Measurements from ENCODE around the gene KCNJ4. TPM values are rescaled to one million over a fixed set of nuclear protein-coding genes. Genes with fewer than 3 reads are reported as not detected.

The KCNJ4 gene
- total RNA-seq, 4 donors from 2014 or later, result not detected

DNA sequence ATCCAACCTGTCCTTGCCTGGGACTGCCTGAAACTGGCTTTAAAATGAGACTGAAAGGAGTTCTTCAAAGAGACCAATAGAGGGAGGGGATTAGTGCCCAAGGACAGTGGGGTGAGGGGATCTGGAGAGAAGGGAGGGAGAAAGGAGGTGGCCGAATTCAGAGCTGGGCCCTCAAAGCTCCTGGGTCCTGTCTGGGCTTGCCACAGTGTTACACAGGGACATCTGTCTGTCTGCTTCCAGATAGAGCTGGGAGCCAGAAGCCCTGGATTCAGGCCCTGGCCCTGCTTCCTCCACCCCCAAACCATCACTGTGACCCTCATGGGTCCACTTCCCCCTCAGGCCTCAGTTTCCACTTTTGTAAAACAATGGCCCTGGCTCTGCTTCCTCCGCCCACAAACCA, 3.6 kb downstream of the KCNJ4 start:
- no peak overlapping the region for H3K4me3 ChIP-seq
- H3K27ac ChIP-seq, result no peak overlapping the region
- no peaks in the 10 kb centered on the region for H3K36me3 ChIP-seq
- no peaks in the 10 kb centered on the region for H3K9me3 ChIP-seq
- no peak for DNase-seq
- peaks cover 0 to 30% of the 10 kb centered on the region in 2 donors for H3K27me3 ChIP-seq
- peaks cover 0 to 19% (median 9%) of the 10 kb centered on the region in 4 donors for H3K4me1 ChIP-seq
- TF ChIP-seq, protein P1, sequence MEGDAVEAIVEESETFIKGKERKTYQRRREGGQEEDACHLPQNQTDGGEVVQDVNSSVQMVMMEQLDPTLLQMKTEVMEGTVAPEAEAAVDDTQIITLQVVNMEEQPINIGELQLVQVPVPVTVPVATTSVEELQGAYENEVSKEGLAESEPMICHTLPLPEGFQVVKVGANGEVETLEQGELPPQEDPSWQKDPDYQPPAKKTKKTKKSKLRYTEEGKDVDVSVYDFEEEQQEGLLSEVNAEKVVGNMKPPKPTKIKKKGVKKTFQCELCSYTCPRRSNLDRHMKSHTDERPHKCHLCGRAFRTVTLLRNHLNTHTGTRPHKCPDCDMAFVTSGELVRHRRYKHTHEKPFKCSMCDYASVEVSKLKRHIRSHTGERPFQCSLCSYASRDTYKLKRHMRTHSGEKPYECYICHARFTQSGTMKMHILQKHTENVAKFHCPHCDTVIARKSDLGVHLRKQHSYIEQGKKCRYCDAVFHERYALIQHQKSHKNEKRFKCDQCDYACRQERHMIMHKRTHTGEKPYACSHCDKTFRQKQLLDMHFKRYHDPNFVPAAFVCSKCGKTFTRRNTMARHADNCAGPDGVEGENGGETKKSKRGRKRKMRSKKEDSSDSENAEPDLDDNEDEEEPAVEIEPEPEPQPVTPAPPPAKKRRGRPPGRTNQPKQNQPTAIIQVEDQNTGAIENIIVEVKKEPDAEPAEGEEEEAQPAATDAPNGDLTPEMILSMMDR (IDR thresholded peaks at IDR 0.05), result no peak
- no peak for TF ChIP-seq POLR2A (IDR thresholded peaks at IDR 0.05)

DNA sequence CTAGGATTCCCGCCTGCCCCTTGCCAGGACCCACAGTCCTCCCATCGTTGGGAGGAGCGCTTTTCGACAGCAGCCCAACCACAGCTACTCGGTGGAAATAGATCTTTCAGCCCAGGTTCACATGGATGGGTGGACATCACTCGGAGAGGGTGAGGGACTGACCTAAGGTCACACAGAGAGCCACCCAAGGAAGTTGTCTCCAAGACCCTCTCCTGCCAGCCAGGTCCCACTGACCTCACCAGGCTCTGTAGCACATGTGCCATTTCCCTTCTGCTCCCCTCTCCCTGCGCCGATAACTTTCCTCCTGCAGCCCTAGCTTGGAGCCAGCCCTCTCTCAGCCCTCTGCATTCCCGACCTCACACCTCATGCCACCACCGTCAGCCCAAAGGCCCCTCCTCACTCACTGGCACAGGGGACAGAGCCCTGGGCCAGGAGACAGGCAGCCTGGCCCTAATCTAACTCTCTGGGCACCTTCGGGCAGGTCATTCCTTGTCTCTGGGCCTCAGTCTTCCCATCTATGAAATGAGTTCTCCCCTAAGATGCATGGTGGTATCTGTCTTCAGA, 4.7 kb downstream of the KCNJ4 start:
- Histone ChIP-seq H3K9me3 (no peaks in the 10 kb centered on the region), H3K27me3 (peaks cover 0 to 19% of the 10 kb centered on the region in 2 donors), H3K27ac (no peak overlapping the region), H3K4me3 (no peak overlapping the region), H3K4me1 (peaks cover 0 to 9% (median 5%) of the 10 kb centered on the region in 4 donors), H3K36me3 (no peaks in the 10 kb centered on the region)
- no peak for DNase-seq
- no peak for TF ChIP-seq POLR2A (IDR thresholded peaks at IDR 0.05)
- TF ChIP-seq, protein P1 (IDR thresholded peaks at IDR 0.05), result no peak

DNA sequence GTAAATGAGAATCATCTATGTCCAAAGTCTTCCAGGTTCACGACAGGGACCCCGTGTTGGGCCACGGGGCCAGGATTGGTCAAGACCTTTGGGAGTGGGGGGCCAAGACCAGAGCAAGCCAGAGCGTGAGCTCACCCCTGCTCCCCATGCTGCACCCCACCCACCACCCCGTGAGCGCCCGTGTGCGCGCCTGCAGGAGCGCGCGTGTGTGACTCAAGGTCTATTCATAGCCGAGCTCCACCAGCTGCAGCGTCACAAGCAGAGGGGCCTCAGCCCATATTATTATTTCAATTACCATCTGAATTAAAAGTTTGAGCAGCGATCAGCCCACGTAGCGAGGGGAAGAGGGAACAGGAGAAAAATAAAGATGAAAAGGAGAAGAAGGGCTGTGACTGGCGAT, 5.2 kb downstream of the KCNJ4 start:
- H3K27me3 ChIP-seq, result peaks cover 0 to 17% of the 10 kb centered on the region in 2 donors

DNA sequence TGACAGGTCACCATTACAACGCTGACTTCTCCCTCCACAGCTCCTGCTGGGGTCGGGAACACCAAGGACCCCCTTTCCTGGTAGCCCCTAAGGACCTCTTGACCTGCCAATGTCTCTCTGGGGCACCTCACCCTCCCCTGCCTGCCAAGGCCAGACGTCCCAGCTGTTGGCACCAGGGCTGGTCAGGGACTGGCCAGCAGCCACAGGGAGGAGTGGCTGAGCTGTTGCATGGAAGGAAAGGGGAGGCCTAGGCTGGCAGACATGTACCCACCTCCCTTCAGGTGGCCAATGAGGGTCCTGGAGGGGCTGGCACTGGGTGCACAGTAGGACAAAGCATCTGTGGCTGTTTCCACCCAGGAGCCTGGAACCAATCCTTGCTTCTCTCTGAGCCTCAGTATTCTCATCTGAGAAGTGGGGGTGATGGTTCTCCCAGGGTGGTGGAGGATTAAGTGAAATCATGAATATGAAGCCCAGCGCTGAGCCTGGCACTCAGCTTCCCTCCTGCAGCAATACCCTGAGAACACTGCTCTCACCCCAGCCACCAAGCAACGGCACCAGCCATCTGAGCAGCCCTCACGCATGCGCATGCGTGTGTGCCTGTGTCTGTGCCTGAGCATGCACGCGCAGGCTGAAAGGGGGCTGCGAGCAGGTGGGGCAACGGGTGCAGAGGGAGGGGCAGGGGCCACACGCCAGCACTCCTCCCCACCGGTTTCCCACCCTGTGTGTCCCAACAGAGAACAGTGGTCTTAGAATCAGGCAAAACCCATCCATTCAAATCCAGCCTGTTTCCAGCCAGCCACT, 5.9 kb downstream of the KCNJ4 start:
- H3K9me3 ChIP-seq, result no peaks in the 10 kb centered on the region
- TF ChIP-seq POLR2A (IDR thresholded peaks at IDR 0.05), result no peak
- TF ChIP-seq, protein P1 (IDR thresholded peaks at IDR 0.05), result no peak
- no peak overlapping the region for H3K4me3 ChIP-seq
- DNase-seq, result no peak
- peaks cover 0 to 10% of the 10 kb centered on the region in 2 donors for H3K27me3 ChIP-seq
- no peak overlapping the region for H3K27ac ChIP-seq
- no peaks in the 10 kb centered on the region for H3K4me1 ChIP-seq
- no peaks in the 10 kb centered on the region for H3K36me3 ChIP-seq

More for the DNA sequence above, 5.2 kb downstream of the KCNJ4 start:
- H3K27ac ChIP-seq, result no peak overlapping the region
- H3K4me1 ChIP-seq, result peaks cover 0 to 6% (median 3%) of the 10 kb centered on the region in 4 donors
- H3K36me3 ChIP-seq, result no peaks in the 10 kb centered on the region
- TF ChIP-seq, protein P1 (IDR thresholded peaks at IDR 0.05), result no peak
- no peak for TF ChIP-seq POLR2A (IDR thresholded peaks at IDR 0.05)
- no peaks in the 10 kb centered on the region for H3K9me3 ChIP-seq
- H3K4me3 ChIP-seq, result no peak overlapping the region
- no peak for DNase-seq

DNA sequence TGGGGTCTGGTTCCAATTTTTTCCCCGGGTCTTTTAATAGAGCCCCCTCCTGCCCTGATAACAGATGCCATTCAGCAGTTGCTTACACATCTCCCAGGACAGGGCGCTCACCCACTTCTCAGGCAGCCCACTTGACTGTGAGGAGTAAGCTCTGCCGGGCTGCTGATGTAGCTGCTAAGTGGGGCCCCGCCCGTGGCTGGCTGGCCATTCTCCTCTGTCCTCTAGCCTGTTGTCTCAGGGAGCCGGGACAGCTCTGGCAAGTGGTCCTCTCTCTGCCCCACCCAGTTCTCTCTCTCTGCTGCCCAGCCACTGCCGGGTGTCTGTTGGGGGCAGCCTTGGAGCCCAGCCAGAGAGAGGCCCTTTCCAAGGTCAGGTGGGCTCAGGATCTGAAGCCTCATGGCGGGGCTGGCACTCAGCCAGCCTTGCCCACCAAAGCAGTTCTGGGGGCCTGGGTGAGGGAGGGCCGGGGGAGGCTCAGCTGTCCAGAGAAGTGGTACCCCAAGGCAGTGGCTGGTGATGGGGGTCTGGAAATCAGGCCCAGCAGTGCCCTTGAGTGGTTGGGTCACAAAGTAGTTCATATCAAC, 8.9 kb downstream of the KCNJ4 start:
- no peaks in the 10 kb centered on the region for H3K27me3 ChIP-seq
- TF ChIP-seq, protein P1 (IDR thresholded peaks at IDR 0.05), result no peak
- no peak for TF ChIP-seq POLR2A (IDR thresholded peaks at IDR 0.05)
- H3K9me3 ChIP-seq, result no peaks in the 10 kb centered on the region
- no peak for DNase-seq
- H3K36me3 ChIP-seq, result no peaks in the 10 kb centered on the region
- H3K4me1 ChIP-seq, result no peaks in the 10 kb centered on the region
- H3K4me3 ChIP-seq, result no peak overlapping the region
- H3K27ac ChIP-seq, result no peak overlapping the region

Data from Peyer's patch (tissue), 4 donors.